ENCODE data around the gene ARID5B.

- no peak for TF ChIP-seq CTCF (IDR thresholded peaks at IDR 0.05; ENCODE audit: poor library complexity)
- TF ChIP-seq EZH2phosphoT487 (IDR thresholded peaks at IDR 0.05; ENCODE audit: low read depth, severe bottlenecking, unreplicated experiment), result no peak
These were observed 35.3 kb downstream of the ARID5B start for GRCh38 chr10:61936770-61937169.
